Choroid plexus epithelial cell (primary cell): Measurements from ENCODE around the gene CLCN6.
A peak's percentile ranks its signal among the peaks of the same experiment; 100 is the strongest.
"Not testable (repeated sequence)": the region's sequence is repeated elsewhere in the genome, so short reads cannot be mapped to it uniquely, and the experiment has no call there.

Source experiments
- DNase-seq: peaks from one replicate; pipeline ENCODE4 v3.0.0-alpha.2; 2010; ENCODE audit warnings: low read depth
- H3K4me3 ChIP-seq: 2 replicates; pipeline ENCODE4 v1.5.1; 2011; ENCODE audit warnings: low read depth, mild to moderate bottlenecking, control low read depth, low read length, moderate library complexity
- CTCF ChIP-seq: conservative IDR thresholded peaks from 2 replicates; pipeline ENCODE4 v1.5.1; 2011; ENCODE audit warnings: low read depth, mild to moderate bottlenecking, control low read depth, inconsistent platforms, low read length, moderate library complexity

Gene CLCN6

DNA sequence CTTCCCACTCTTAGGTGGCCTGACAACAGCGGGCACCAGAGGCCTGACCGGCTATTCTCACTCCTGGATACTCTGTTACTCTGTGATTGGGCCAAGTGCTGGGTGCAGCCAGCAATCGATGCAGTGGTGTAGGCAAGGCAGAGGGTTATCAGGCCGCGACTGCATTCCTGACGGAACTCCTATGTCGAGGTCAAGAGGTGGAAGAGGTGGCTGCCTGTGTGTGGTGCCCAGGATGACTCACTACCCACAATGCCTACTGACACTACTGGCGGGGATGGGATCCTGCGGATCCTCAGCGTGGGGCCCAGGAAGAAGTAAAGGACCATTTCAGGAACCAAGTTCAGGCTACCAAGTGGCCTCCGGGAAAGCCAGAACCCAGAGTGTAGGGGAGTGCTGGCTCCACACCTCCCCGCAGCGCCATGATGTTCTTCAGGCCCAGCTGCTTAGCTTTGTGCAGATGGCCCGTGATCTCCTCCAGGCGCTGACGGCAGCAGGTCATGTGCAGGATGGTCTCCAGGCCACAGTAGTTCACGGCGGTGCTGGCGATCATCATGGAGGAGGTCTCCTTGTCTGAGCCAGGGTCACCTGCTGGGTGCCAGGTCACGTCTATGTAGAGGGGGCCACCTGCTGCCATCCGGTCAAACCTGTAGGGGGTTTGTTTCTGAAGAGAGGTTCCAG is 5.1 kb upstream of the CLCN6 start:
- TF ChIP-seq CTCF: no peak
- DNase-seq: no peak

GRCh38 chr1:11802616-11802972 is 3.4 kb upstream of the CLCN6 start:
- peak overlapping the region; percentile 84 for H3K4me3 ChIP-seq
- TF ChIP-seq CTCF: no peak
- DNase-seq: peak; percentile 36

More for the DNA sequence above, 5.1 kb upstream of the CLCN6 start:
- H3K4me3 ChIP-seq: no peak overlapping the region

- H3K4me3 ChIP-seq: peak overlapping the region; percentile 84
- DNase-seq: peak; percentile 99
- TF ChIP-seq CTCF: no peak
These were observed 2.8 kb upstream of the CLCN6 start for GRCh38 chr1:11802973-11803885.

DNA sequence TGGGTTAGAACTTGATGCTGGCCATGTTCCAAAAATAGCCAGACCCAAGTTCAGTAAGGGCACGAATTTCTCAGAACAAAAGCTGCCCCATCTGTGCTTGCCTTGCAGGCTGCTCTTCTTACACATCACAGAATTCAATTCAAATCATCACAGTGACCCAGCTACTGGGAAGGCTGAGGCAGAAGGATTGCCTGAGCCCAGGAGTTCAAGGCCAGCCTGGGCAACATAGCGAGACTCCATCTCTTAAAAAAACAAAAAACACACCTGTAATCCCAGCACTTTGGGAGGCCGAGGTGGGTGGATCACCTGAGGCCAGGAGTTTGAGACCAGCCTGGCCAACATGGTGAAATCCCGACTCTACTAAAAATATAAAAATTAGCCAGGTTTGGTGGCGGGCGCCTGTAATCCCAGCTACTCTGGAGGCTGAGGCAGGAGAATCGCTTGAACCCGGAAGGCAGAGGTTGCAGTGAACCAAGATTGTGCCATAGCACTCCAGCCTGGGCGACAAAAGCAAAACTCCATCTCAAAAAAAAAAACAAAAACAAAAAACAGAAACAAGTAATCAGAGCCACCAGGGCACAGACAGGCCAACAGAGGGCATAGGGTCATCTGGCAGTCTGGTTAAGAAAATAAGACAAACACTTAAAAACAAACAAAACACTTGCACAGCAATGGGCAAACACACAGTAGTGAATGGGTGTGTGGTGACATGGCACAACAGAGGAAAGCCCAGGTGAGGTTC is 1.9 kb upstream of the CLCN6 start:
- not testable (repeated sequence) for DNase-seq
- peak overlapping the region; percentile 7 for H3K4me3 ChIP-seq

- TF ChIP-seq CTCF: no peak
- peak; percentile 81 for DNase-seq
- peak overlapping the region; percentile 77 for H3K4me3 ChIP-seq
These were observed 1.1 kb upstream of the CLCN6 start for GRCh38 chr1:11804666-11805421.

DNA sequence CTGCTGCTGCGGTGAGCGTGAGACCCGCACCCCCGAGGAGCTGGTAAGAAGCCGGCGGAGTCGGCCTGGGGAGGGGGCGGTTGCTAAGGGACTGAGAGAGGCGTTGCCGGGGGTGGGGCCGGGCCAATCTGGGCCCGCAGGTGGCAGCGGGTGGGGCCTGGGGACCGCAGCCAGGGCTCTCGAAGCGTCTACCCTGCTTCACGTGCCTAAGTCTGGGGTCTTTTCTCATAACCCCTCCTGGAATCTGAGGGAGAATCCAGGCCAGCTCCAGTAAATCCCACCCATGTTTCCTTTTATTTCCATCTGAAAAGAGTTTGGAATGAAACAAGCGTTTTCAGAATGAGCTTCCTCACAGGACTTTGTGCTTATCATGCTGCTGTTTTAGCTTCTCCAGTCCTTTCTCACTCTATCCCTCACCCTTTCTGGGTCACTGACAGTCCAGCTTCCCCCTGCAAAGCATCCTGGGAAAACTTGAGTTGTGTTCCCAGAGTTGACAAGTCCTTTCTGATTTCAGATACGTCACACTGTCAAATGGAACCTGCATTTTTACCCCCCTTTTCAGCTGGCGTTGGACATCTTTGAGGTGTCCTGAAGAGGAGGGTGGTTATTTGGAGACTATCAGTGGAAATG is 431 bp downstream of the CLCN6 start:
- TF ChIP-seq CTCF: no peak
- peak; percentile 44 for DNase-seq
- H3K4me3 ChIP-seq: peak overlapping the region; percentile 97
